Left colon (tissue), 2 donors: Measurements from ENCODE around the gene ENAM. TPM values are rescaled to one million over a fixed set of nuclear protein-coding genes. Genes with fewer than 3 reads are reported as not detected.
"Not testable (repeated sequence)": the region's sequence is repeated elsewhere in the genome, so short reads cannot be mapped to it uniquely, and the experiment has no call there.

Experiments used
- ATAC-seq: fragments of 200-7000 bp; cut with Tn5 transposase; one replicate; pipeline ENCODE4 v1.9.1; 2020; ENCODE audit warnings: mild to moderate bottlenecking, moderate library complexity
- DNase-seq, 2 donors: peaks; one replicate each; pipeline ENCODE4 v3.0.0-alpha.2; 2020
- intact Hi-C, 2 donors: fragments of 100-400 bp; cut with DNase I in 1 of 2; cut with micrococcal nuclease in 1 of 2; formaldehyde crosslinking; loops; one replicate each; pipeline versions ENCODE4 v1.11.2 to v1.14.0; 2022; cut with DNase I, micrococcal nuclease
- total RNA-seq, 2 donors: library from RNA; stranded (reverse); fragmentation: NEBNext Ultra II Directional; extraction: Animal tissue kit (Norgen Biotek cat#: 25700); gene quantifications; one replicate each; pipeline ENCODE4 v1.2.1, GENCODE V29; 2021
- donor health status: DM: no; HTN: no; CAD: no.
- donor health status: DM: yes; HTN: yes; CAD: no.

Gene ENAM
- total RNA-seq, 2 donors from 2014 or later: not detected

GRCh38 chr4:70670332-70671014, 41.9 kb downstream of the ENAM start:
- DNase-seq (no peak), ATAC-seq (no peak)
- intact Hi-C loops: no loop called here

DNA sequence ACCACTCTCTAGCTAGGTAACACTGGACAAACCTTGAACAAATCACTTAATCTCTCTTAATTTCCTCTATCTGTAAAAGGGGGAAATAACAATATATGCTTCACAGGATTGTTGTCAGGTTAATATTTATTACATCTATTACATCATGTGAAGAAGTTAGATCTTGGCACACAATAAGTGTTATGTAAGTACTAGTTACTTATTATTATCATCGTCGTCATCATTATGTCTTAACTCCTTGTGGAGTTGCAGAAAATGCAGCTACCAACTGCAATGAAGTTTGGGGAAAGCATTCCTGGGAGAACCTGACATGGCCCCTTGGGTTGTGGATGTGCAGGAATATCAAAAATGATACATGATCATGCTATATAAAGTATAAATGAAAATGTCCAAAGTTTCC, 42.5 kb downstream of the ENAM start:
- intact Hi-C loops: no loop called here

DNA sequence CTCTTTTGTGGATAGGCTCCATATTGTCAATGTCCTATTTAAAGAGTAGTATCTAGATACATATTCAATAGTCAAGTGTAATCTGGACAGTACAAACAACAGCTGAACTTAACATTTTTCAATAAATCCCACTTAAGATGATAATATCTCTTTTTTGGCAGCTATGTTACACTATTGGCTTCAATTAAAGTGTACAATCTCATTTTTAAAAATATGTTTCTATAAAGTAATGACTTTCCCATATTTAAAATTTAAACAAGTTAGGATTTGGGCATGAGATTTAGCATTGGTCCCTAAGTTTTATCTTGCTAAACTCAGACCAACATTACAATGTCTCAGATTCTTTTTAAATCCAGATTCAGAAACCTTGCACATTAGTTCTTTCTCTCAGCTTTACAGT, 45.6 kb downstream of the ENAM start:
- ATAC-seq (no peak), DNase-seq (no peak)
- intact Hi-C loops: no loop called here

More for the DNA sequence above, 42.5 kb downstream of the ENAM start:
- ATAC-seq (no peak), DNase-seq (no peak)

- intact Hi-C loops: no loop called here
- ATAC-seq (no peak), DNase-seq (no peak)
These were observed 46.2 kb downstream of the ENAM start for GRCh38 chr4:70674731-70675130.

DNA sequence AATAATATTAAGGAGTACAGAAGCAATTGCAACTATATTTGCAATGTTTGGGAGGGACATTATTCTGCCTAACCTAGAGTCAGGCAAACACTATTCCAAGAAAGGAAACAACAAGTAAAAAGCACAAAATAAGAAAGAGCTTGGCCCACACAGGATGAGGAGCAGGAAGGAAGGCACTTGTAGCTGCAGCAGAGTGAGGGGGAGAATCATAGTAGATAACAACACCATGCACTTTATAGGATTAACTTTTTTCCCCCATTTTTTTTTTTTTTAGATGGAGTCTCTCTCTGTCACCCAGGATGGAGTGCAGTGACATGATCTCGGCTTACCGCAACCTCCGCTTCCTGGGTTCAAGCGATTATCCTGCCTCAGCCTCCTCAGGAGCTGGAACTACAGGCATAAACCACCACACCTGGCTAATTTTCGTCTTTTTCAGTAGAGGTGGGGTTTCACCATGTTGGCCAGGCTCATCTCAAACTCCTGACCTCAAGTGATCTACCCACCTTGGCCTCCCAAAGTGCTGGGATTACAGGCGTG, 48.1 kb downstream of the ENAM start:
- intact Hi-C loops: no loop called here
- ATAC-seq (no peak), DNase-seq (no peak)

DNA sequence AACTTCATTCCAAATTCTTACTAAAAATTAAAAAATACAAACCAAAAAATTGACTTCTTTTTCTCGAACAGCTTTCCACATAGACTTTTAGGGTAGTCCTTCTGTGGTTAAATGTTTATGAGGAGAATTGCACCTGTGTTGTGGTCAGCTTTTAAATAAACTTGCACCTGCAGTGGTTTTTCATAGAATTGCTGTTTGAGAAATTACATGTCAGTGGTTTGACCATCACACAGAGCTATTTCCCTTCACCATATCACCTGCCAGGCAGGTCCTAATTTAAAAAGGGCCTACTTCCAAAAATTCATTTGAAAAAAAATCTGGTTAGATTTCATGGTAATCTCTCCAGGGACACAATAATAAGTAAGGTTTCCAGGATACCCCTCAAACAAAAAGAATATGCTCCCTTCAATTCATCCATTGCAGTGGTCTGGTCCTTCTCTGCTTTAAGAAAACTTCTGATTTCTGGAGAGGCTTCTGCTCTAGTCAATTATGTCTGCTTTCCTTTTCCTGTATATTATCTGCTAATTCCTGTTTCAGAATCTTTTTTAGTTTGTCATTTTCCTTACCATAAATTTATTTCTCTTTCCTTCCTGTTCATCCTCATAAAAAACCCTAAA, 49.9 kb downstream of the ENAM start:
- intact Hi-C loops: no loop called here
- ATAC-seq (no peak), DNase-seq (no peak)

DNA sequence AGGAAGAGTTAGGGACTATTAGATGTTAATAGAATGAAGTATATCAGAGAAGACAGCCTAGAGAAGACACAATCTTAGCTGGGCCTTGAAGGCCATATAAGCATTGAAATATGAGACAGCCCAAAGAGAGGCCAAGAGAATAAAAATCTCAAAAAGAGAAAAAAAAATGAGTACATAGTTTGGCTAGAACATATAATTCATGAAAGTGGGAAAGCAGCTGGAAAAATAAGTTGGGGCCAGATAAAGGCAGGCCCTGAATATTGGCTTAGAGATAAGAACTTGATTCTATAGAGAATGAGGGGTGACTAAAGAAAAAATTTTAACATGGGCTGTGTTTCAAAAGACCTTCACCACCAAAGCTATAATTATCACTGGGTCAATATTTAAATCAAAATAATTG, 52.4 kb downstream of the ENAM start:
- DNase-seq: no peak
- intact Hi-C loops: no loop called here

DNA sequence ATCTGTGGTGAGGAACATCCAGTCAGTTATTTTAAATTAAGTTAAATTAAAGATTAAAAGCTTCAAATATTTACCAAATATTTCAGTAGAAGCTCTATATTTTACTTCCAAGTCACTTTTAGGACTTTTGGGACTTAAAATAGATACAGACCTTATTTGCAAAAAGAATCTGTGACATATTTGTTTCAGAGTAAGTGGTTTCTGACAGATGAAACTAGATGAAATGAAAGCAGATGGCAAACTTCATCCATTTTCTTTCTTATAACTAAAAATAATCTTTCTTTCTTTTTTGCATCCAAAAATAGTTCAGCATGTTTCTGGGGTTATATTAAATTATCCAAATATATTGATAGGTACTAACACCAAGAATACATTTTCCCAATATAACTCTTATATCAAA, 53.2 kb downstream of the ENAM start:
- no peak for DNase-seq
- intact Hi-C loops: no loop called here
- no peak for ATAC-seq

More for the DNA sequence above, 52.4 kb downstream of the ENAM start:
- ATAC-seq: no peak

DNA sequence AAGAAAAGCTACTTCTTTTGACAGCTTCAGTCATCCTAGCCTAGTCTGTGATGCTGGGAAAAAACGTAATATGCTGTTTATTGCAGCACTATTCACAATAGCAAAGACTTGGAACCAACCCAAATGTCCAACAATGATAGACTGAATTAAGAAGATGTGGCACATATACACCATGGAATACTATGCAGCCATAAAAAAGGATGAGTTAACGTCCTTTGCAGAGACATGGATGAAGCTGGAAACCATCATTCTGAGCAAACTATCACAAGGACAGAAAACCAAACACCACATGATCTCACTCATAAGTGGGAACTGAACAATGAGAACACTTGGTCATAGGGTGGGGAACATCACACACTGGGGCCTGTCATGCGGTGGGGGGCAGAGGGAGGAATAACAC, 53.6 kb downstream of the ENAM start:
- ATAC-seq, intact Hi-C loops, DNase-seq: not testable (repeated sequence)

GRCh38 chr4:70687392-70687791, 58.8 kb downstream of the ENAM start:
- ATAC-seq (peak; percentile 3), DNase-seq (peak; percentile 38 to 43)
- intact Hi-C loops: no loop called here

- ATAC-seq: peak; percentile 93
- intact Hi-C loops: no loop called here
- peak; percentile 95 to 96 for DNase-seq
These were observed 59.6 kb downstream of the ENAM start, which contains the start of gene UTP3 for GRCh38 chr4:70687821-70688794. TSS of gene UTP3 (plus strand) at chr4:70688532. CDS start at chr4:70688678, 146 bp downstream.

DNA sequence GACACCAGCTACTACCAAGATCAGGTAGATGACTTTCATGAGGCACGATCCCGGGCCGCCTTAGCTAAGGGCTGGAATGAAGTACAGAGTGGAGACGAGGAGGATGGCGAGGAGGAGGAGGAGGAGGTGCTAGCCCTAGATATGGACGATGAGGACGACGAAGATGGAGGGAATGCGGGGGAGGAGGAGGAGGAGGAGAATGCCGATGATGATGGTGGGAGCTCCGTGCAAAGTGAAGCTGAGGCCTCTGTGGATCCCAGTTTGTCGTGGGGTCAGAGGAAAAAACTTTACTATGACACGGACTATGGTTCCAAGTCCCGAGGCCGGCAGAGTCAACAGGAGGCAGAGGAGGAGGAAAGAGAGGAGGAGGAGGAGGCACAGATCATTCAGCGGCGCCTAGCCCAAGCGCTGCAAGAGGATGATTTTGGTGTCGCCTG, 60.3 kb downstream of the ENAM start:
- peak; percentile 29 to 36 for DNase-seq
- peak; percentile 24 for ATAC-seq
- intact Hi-C loops: no loop called here

DNA sequence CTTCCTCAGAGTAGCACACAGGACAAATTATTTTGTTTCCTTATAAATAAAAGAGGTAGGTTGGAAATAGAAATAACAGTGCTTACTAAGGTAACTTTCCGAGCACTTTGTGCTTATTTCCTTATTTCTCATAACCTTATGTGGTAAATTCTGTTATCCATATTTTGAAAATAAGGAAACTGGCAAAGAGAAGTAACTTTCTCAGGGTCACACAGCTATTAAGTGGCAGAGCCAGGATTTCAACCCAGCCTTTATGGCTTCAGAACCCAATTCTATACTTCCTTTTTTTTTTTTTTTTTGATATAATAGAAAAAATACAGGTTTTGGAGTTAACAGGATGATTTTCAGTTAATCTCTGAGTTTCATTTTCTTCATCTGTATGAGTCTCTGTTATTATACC, 63.1 kb downstream of the ENAM start:
- DNase-seq (no peak), ATAC-seq (no peak)
- intact Hi-C loops: no loop called here

DNA sequence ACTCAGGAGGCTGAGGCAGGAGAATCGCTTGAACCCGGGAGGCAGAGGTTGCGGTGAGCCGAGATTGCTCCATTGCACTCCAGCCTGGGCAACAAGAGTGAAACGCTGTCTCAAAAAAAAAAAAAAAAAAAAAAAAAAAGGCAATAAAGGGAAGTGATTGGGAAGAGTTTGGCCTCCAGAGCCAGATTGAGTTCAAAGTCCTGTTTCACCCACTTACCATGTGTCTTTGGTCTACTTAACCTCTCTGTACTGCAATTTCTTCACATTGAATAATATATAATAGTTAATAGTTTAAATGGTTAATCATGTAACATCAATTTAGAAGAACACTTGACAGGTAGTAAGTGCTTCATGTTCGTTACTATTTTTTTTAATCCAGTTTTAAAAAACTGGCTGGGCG, 66.1 kb downstream of the ENAM start:
- peak; percentile 78 for ATAC-seq
- DNase-seq, intact Hi-C loops: not testable (repeated sequence)

Other genes starting within 250 kb of the ENAM start
- gene SMR3B, start 245.6 kb upstream of the ENAM start, total RNA-seq: not detected
- not detected for gene OPRPN, start 230.8 kb upstream of the ENAM start, total RNA-seq
- not detected for gene MUC7, start 156.5 kb upstream of the ENAM start, total RNA-seq
- gene AMTN, start 110.2 kb upstream of the ENAM start, total RNA-seq: not detected
- gene AMBN, start 36.5 kb upstream of the ENAM start, total RNA-seq: not detected
- 100 to 1,000 TPM; 114 to 909 TPM for gene JCHAIN, start 37.8 kb downstream of the ENAM start, total RNA-seq
- gene UTP3, start 59.8 kb downstream of the ENAM start, total RNA-seq: 10 to 100 TPM; 18.4 to 19.7 TPM
- gene RUFY3, start 93.2 kb downstream of the ENAM start, total RNA-seq: 10 to 100 TPM; 37.2 to 37.8 TPM
- 10 to 100 TPM; 79.3 to 86.0 TPM for gene GRSF1, start 211.1 kb downstream of the ENAM start, total RNA-seq